GM23338 (cell line): ENCODE data around the gene LDB3. TPM values are rescaled to one million over a fixed set of nuclear protein-coding genes. Genes with fewer than 3 reads are reported as not detected.

ENCODE experiments used
- ATAC-seq: fragments of 200-7000 bp; cut with Tn5 transposase; 3 replicates; pipeline ENCODE4 v1.9.1; 2020
- DNase-seq: peaks from one replicate; pipeline ENCODE4 v3.0.0-alpha.2; 2015; ENCODE audit warnings: low spot score
- H2AFZ ChIP-seq: fragments of 200-600 bp; sonication (generic); 2 replicates; pipeline ENCODE4 v1.8.0; 2016; ENCODE audit warnings: antibody characterized with exemption, mild to moderate bottlenecking, moderate library complexity
- H3F3A ChIP-seq: fragments of 200-600 bp; sonication (generic); replicated peaks from 2 replicates; pipeline ENCODE4 v1.8.0; 2017; ENCODE audit warnings: antibody characterized with exemption, mixed run types, low read depth
- H3K27ac ChIP-seq: fragments of 200-600 bp; sonication (generic); 2 replicates; pipeline ENCODE4 v1.6.1; 2016; ENCODE audit warnings: low read depth
- H3K27me3 ChIP-seq: fragments of 200-600 bp; sonication (generic); 2 replicates; pipeline ENCODE4 v1.8.0; 2016; ENCODE audit warnings: mild to moderate bottlenecking, mixed run types, moderate library complexity; ENCODE audit not compliant: insufficient read depth
- H3K36me3 ChIP-seq: fragments of 200-600 bp; sonication (generic); 2 replicates; pipeline ENCODE4 v1.8.0; 2016; ENCODE audit warnings: mild to moderate bottlenecking; ENCODE audit not compliant: insufficient read depth
- H3K4me1 ChIP-seq: fragments of 200-600 bp; sonication (generic); 2 replicates; pipeline ENCODE4 v1.8.0; 2016; ENCODE audit warnings: mild to moderate bottlenecking, moderate library complexity; ENCODE audit not compliant: insufficient read depth
- H3K4me2 ChIP-seq: fragments of 200-600 bp; sonication (generic); 2 replicates; pipeline ENCODE4 v1.7.1; 2017; ENCODE audit warnings: mixed run types
- H3K4me3 ChIP-seq: fragments of 200-600 bp; sonication (generic); 2 replicates; pipeline ENCODE4 v1.6.1; 2016; ENCODE audit warnings: mixed run types
- H3K79me2 ChIP-seq: fragments of 200-600 bp; sonication (generic); replicated peaks from 2 replicates; pipeline ENCODE4 v1.8.0; 2017; ENCODE audit warnings: mild to moderate bottlenecking; ENCODE audit not compliant: insufficient read depth
- H3K9me2 ChIP-seq: fragments of 200-600 bp; sonication (generic); 2 replicates; pipeline ENCODE4 v1.8.0; 2017; ENCODE audit not compliant: insufficient read depth
- H4K20me1 ChIP-seq: fragments of 200-600 bp; sonication (generic); replicated peaks from 2 replicates; pipeline ENCODE4 v1.8.0; 2017; ENCODE audit warnings: mild to moderate bottlenecking; ENCODE audit not compliant: insufficient read depth
- H3K27ac Mint-ChIP-seq: 2 replicates; pipeline ENCODE4 v1.8.0; 2020; ENCODE audit warnings: inconsistent platforms, mild to moderate bottlenecking, moderate library complexity, mixed read lengths
- H3K27me3 Mint-ChIP-seq: 3 replicates; pipeline ENCODE4 v1.8.0; 2022; ENCODE audit warnings: low read depth, mild to moderate bottlenecking, moderate library complexity, mixed read lengths, inconsistent platforms; ENCODE audit not compliant: insufficient read depth, poor library complexity
- H3K36me3 Mint-ChIP-seq: 3 replicates; pipeline ENCODE4 v1.8.0; 2021; ENCODE audit warnings: low read depth, mild to moderate bottlenecking, inconsistent platforms, moderate library complexity, mixed read lengths
- H3K4me1 Mint-ChIP-seq: 3 replicates; pipeline ENCODE4 v1.8.0; 2020; ENCODE audit warnings: mild to moderate bottlenecking, inconsistent platforms, mixed read lengths
- H3K4me3 Mint-ChIP-seq: 3 replicates; pipeline ENCODE4 v1.8.0; 2021; ENCODE audit warnings: moderate library complexity, mild to moderate bottlenecking, inconsistent platforms, mixed read lengths
- H3K9me3 Mint-ChIP-seq: 3 replicates; pipeline ENCODE4 v1.8.0; 2020; ENCODE audit warnings: moderate library complexity, mild to moderate bottlenecking, inconsistent platforms, mixed read lengths
- CREB1 ChIP-seq: fragments of 250-450 bp; sonication (Bioruptor Pico); IDR thresholded peaks from 2 replicates; pipeline ENCODE4 v1.5.0; 2020; ENCODE audit warnings: low read depth, mild to moderate bottlenecking, moderate library complexity
- EZH2 ChIP-seq: fragments of 200-600 bp; sonication (generic); IDR thresholded peaks from one replicate; pipeline ENCODE4 v1.8.0; 2017; ENCODE audit warnings: antibody characterized with exemption, mild to moderate bottlenecking, low read depth; ENCODE audit not compliant: unreplicated experiment
- JUNB ChIP-seq: IDR thresholded peaks from one replicate; pipeline ENCODE4 v1.6.1; 2016; ENCODE audit warnings: antibody characterized with exemption; ENCODE audit not compliant: unreplicated experiment
- STAT1 ChIP-seq: IDR thresholded peaks from one replicate; pipeline ENCODE4 v1.6.1; 2016; ENCODE audit warnings: antibody characterized with exemption; ENCODE audit not compliant: unreplicated experiment
- ZNF331 ChIP-seq: fragments of 250-450 bp; sonication (Bioruptor Pico); IDR thresholded peaks from 2 replicates; pipeline ENCODE4 v1.5.0; 2020; ENCODE audit warnings: low read depth, mild to moderate bottlenecking, moderate library complexity
- polyA plus RNA-seq: library from polyadenylated mRNA; unstranded; fragments of >200 nt; fragmentation: Nextera tagmentation; extraction: Ambion mirVana; gene quantifications from 2 replicates; pipeline ENCODE4 v1.2.1, GENCODE V29; 2016
- total RNA-seq: library from RNA; depleted of rRNA; stranded (reverse); fragments of >200 nt; shearing (Covaris generic); gene quantifications from 2 replicates; pipeline ENCODE4 v1.2.3, GENCODE V29; 2014
- TF ChIP-seq, protein P1 (sequence below): fragments of 250-450 bp; sonication (Bioruptor Pico); IDR thresholded peaks from 2 replicates; pipeline ENCODE4 v1.5.0; 2020; ENCODE audit warnings: mild to moderate bottlenecking, moderate library complexity

The LDB3 gene
- total and polyA plus RNA-seq, 2 experiments from 2014 or later = 0.14 to 0.16 TPM

- no peak overlapping the region for H3K4me2 ChIP-seq
- H3K27me3 ChIP-seq = no peaks in the 10 kb centered on the region
- no peak overlapping the region for H3K4me3 ChIP-seq
- H2AFZ ChIP-seq = no peak overlapping the region
- H3K27me3 Mint-ChIP-seq = peaks cover 10% of the 10 kb centered on the region
- H3K4me3 Mint-ChIP-seq = no peak overlapping the region
- no peaks in the 10 kb centered on the region for H3K4me1 ChIP-seq
- no peaks in the 10 kb centered on the region for H3K36me3 ChIP-seq
- no peak overlapping the region for H3K27ac ChIP-seq
- no peaks in the 10 kb centered on the region for H3K79me2 ChIP-seq
- ATAC-seq = no peak
- no peaks in the 10 kb centered on the region for H4K20me1 ChIP-seq
- H3K9me2 ChIP-seq = 0 out of 2 replicates have a peak, but pooled peaks cover 3% of the 10 kb centered on the region
- no peaks in the 10 kb centered on the region for H3K9me3 Mint-ChIP-seq
- H3K36me3 Mint-ChIP-seq = no peaks in the 10 kb centered on the region; the same call in 2 of the 3 replicates
- no peak for DNase-seq
- H3F3A ChIP-seq = no peaks in the 10 kb centered on the region
- no peak for TF ChIP-seq ZNF331 (CRISPR knock-in tag)
- TF ChIP-seq, protein P1, sequence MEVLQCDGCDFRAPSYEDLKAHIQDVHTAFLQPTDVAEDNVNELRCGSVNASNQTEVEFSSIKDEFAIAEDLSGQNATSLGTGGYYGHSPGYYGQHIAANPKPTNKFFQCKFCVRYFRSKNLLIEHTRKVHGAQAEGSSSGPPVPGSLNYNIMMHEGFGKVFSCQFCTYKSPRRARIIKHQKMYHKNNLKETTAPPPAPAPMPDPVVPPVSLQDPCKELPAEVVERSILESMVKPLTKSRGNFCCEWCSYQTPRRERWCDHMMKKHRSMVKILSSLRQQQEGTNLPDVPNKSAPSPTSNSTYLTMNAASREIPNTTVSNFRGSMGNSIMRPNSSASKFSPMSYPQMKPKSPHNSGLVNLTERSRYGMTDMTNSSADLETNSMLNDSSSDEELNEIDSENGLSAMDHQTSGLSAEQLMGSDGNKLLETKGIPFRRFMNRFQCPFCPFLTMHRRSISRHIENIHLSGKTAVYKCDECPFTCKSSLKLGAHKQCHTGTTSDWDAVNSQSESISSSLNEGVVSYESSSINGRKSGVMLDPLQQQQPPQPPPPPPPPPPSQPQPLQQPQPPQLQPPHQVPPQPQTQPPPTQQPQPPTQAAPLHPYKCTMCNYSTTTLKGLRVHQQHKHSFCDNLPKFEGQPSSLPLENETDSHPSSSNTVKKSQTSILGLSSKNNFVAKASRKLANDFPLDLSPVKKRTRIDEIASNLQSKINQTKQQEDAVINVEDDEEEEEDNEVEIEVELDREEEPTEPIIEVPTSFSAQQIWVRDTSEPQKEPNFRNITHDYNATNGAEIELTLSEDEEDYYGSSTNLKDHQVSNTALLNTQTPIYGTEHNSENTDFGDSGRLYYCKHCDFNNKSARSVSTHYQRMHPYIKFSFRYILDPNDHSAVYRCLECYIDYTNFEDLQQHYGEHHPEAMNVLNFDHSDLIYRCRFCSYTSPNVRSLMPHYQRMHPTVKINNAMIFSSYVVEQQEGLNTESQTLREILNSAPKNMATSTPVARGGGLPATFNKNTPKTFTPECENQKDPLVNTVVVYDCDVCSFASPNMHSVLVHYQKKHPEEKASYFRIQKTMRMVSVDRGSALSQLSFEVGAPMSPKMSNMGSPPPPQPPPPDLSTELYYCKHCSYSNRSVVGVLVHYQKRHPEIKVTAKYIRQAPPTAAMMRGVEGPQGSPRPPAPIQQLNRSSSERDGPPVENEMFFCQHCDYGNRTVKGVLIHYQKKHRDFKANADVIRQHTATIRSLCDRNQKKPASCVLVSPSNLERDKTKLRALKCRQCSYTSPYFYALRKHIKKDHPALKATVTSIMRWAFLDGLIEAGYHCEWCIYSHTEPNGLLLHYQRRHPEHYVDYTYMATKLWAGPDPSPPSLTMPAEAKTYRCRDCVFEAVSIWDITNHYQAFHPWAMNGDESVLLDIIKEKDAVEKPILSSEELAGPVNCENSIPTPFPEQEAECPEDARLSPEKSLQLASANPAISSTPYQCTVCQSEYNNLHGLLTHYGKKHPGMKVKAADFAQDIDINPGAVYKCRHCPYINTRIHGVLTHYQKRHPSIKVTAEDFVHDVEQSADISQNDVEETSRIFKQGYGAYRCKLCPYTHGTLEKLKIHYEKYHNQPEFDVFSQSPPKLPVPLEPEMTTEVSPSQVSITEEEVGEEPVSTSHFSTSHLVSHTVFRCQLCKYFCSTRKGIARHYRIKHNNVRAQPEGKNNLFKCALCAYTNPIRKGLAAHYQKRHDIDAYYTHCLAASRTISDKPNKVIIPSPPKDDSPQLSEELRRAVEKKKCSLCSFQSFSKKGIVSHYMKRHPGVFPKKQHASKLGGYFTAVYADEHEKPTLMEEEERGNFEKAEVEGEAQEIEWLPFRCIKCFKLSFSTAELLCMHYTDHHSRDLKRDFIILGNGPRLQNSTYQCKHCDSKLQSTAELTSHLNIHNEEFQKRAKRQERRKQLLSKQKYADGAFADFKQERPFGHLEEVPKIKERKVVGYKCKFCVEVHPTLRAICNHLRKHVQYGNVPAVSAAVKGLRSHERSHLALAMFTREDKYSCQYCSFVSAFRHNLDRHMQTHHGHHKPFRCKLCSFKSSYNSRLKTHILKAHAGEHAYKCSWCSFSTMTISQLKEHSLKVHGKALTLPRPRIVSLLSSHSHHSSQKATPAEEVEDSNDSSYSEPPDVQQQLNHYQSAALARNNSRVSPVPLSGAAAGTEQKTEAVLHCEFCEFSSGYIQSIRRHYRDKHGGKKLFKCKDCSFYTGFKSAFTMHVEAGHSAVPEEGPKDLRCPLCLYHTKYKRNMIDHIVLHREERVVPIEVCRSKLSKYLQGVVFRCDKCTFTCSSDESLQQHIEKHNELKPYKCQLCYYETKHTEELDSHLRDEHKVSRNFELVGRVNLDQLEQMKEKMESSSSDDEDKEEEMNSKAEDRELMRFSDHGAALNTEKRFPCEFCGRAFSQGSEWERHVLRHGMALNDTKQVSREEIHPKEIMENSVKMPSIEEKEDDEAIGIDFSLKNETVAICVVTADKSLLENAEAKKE (CRISPR knock-in tag) = no peak
- no peak for TF ChIP-seq EZH2
- no peak for TF ChIP-seq JUNB
- no peak for TF ChIP-seq STAT1
- TF ChIP-seq CREB1 (CRISPR knock-in tag) = no peak
- H3K4me1 Mint-ChIP-seq = no peaks in the 10 kb centered on the region
- no peak overlapping the region; the same call in 1 of the 2 replicates for H3K27ac Mint-ChIP-seq
These were observed 10.8 kb upstream of the LDB3 start for GRCh38 chr10:86657396-86658011.
